Smooth muscle cell (in vitro differentiated cells): Measurements from ENCODE around the gene PPCDC. TPM values are rescaled to one million over a fixed set of nuclear protein-coding genes. Genes with fewer than 3 reads are reported as not detected.

Experiments
- DNase-seq: peaks from one replicate; lab custom pipeline; 2025; ENCODE audit not compliant: unreplicated experiment; lab: John Stamatoyannopoulos, UW
- H2AFZ ChIP-seq: fragments of 200-600 bp; sonication (generic); 2 replicates; pipeline ENCODE4 v1.6.0; 2016; ENCODE audit warnings: antibody characterized with exemption, low read depth, mild to moderate bottlenecking
- H3F3A ChIP-seq: fragments of 200-600 bp; sonication (generic); 2 replicates; pipeline ENCODE4 v1.6.0; 2017; ENCODE audit warnings: antibody characterized with exemption, low read depth
- H3K27ac ChIP-seq: fragments of 200-600 bp; sonication (generic); 2 replicates; pipeline ENCODE4 v1.5.1; 2016; ENCODE audit warnings: low read depth, mild to moderate bottlenecking
- H3K27me3 ChIP-seq: fragments of 200-600 bp; sonication (generic); 2 replicates; pipeline ENCODE4 v1.6.1; 2016; ENCODE audit warnings: low read depth, mild to moderate bottlenecking
- H3K36me3 ChIP-seq: fragments of 200-600 bp; sonication (generic); 2 replicates; pipeline ENCODE4 v1.5.1; 2016; ENCODE audit warnings: low read depth
- H3K4me1 ChIP-seq: fragments of 200-600 bp; sonication (generic); 2 replicates; pipeline ENCODE4 v1.5.1; 2016; ENCODE audit warnings: low read depth
- H3K4me2 ChIP-seq: fragments of 200-600 bp; sonication (generic); 2 replicates; pipeline ENCODE4 v1.6.0; 2016; ENCODE audit warnings: mild to moderate bottlenecking
- H3K4me3 ChIP-seq: fragments of 200-600 bp; sonication (generic); 2 replicates; pipeline ENCODE4 v1.5.1; 2016; ENCODE audit warnings: mild to moderate bottlenecking
- H3K79me2 ChIP-seq: fragments of 200-600 bp; sonication (generic); 2 replicates; pipeline ENCODE4 v1.6.0; 2016; ENCODE audit warnings: low read depth, mild to moderate bottlenecking
- H3K9ac ChIP-seq: fragments of 200-600 bp; sonication (generic); 2 replicates; pipeline ENCODE4 v1.6.0; 2016; ENCODE audit warnings: low read depth
- H3K9me3 ChIP-seq: fragments of 200-600 bp; sonication (generic); replicated peaks from 2 replicates; pipeline ENCODE4 v1.5.1; 2016; ENCODE audit warnings: low read depth
- H4K20me1 ChIP-seq: fragments of 200-600 bp; sonication (generic); 2 replicates; pipeline ENCODE4 v1.6.0; 2016; ENCODE audit warnings: low read depth
- CTCF ChIP-seq: fragments of 200-600 bp; sonication (generic); IDR thresholded peaks from 2 replicates; pipeline ENCODE4 v1.5.1; 2017; ENCODE audit warnings: borderline replicate concordance, mild to moderate bottlenecking, antibody characterized with exemption; ENCODE audit not compliant: insufficient read depth, poor library complexity, severe bottlenecking
- WGBS: methylation state at CpG from one replicate; pipeline ENCODE4 v1.1.7; 2016; ENCODE audit warnings: low lambda C conversion rate; 5-methylcytosine and 5-hydroxymethylcytosine counted together
- polyA plus RNA-seq: library from polyadenylated mRNA; unstranded; fragments of >200 nt; fragmentation: Nextera tagmentation; extraction: Ambion mirVana; gene quantifications from 2 replicates; pipeline ENCODE4 v1.2.1, GENCODE V29; 2016
- total RNA-seq: library from RNA; depleted of rRNA; stranded (reverse); fragments of >200 nt; gene quantifications from 2 replicates; pipeline ENCODE4 v1.2.3, GENCODE V29; 2014

The PPCDC gene
- total and polyA plus RNA-seq, 2 experiments from 2014 or later = 7.8 to 33.7 TPM

- H3K9ac ChIP-seq = no peak overlapping the region
- H3K27me3 ChIP-seq = no peaks in the 10 kb centered on the region
- no peak for DNase-seq
- H2AFZ ChIP-seq = no peak overlapping the region
- no peaks in the 10 kb centered on the region for H3K79me2 ChIP-seq
- H3K4me2 ChIP-seq = no peak overlapping the region
- H3K4me1 ChIP-seq = no peaks in the 10 kb centered on the region
- no peak overlapping the region for H3K4me3 ChIP-seq
- H3F3A ChIP-seq = no peaks in the 10 kb centered on the region
- TF ChIP-seq CTCF = no peak
- H3K36me3 ChIP-seq = no peaks in the 10 kb centered on the region
- H3K27ac ChIP-seq = no peak overlapping the region
- peaks cover 8% of the 10 kb centered on the region for H3K9me3 ChIP-seq
- H4K20me1 ChIP-seq = no peaks in the 10 kb centered on the region
- WGBS = 94% methylated on average over 3 of the region's 3 CpGs
Measured at GRCh38 chr15:75067123-75067830, 43.9 kb downstream of the PPCDC start.

- H3K4me1 ChIP-seq = no peaks in the 10 kb centered on the region
Measured at GRCh38 chr15:75068748-75069147, 45.4 kb downstream of the PPCDC start.

GRCh38 chr15:75069301-75069925 is 46.0 kb downstream of the PPCDC start:
- DNase-seq = no peak
- Histone ChIP-seq H3F3A (no peaks in the 10 kb centered on the region), H3K4me2 (no peak overlapping the region), H2AFZ (no peak overlapping the region), H3K4me1 (no peaks in the 10 kb centered on the region), H3K9ac (no peak overlapping the region), H3K27ac (no peak overlapping the region), H3K27me3 (no peaks in the 10 kb centered on the region), H3K79me2 (no peaks in the 10 kb centered on the region), H3K4me3 (no peak overlapping the region), H4K20me1 (no peaks in the 10 kb centered on the region), H3K36me3 (no peaks in the 10 kb centered on the region), H3K9me3 (peaks cover 8% of the 10 kb centered on the region)
- TF ChIP-seq CTCF = no peak
- WGBS = 83% methylated on average over 8 of the region's 8 CpGs

More at GRCh38 chr15:75068748-75069147, 45.4 kb downstream of the PPCDC start:
- H3K36me3 ChIP-seq = no peaks in the 10 kb centered on the region
- no peaks in the 10 kb centered on the region for H3F3A ChIP-seq
- H3K9me3 ChIP-seq = peaks cover 8% of the 10 kb centered on the region
- H3K9ac ChIP-seq = no peak overlapping the region
- no peak for TF ChIP-seq CTCF
- no peaks in the 10 kb centered on the region for H3K79me2 ChIP-seq
- H3K4me3 ChIP-seq = no peak overlapping the region
- H3K27ac ChIP-seq = no peak overlapping the region
- H3K4me2 ChIP-seq = no peak overlapping the region
- no peak for DNase-seq
- H3K27me3 ChIP-seq = no peaks in the 10 kb centered on the region
- no peaks in the 10 kb centered on the region for H4K20me1 ChIP-seq
- no peak overlapping the region for H2AFZ ChIP-seq

GRCh38 chr15:75070674-75071073 is 47.3 kb downstream of the PPCDC start:
- Histone ChIP-seq H3K36me3 (no peaks in the 10 kb centered on the region), H3K27ac (no peak overlapping the region), H3K4me3 (no peak overlapping the region), H3K79me2 (no peaks in the 10 kb centered on the region), H3K4me2 (no peak overlapping the region), H3K9me3 (peaks cover 8% of the 10 kb centered on the region), H3K27me3 (no peaks in the 10 kb centered on the region), H3F3A (no peaks in the 10 kb centered on the region), H3K9ac (no peak overlapping the region), H4K20me1 (no peaks in the 10 kb centered on the region), H3K4me1 (no peaks in the 10 kb centered on the region), H2AFZ (no peak overlapping the region)
- DNase-seq = no peak
- TF ChIP-seq CTCF = no peak
- WGBS = 72% methylated on average over 4 of the region's 4 CpGs
